Measurements from ENCODE around the gene SPTBN2.

Gene SPTBN2

GRCh38 chr11:66704659-66705360 is 24.2 kb downstream of the SPTBN2 start:
- TF ChIP-seq CTCF (IDR thresholded peaks at IDR 0.05; ENCODE audit: insufficient read depth, low read depth, low read length, missing control alignments), result no peak
- DNase-seq (ENCODE audit: low read depth), result no peak
- no peak overlapping the region for H3K4me3 ChIP-seq (ENCODE audit: low read length)

- no peak overlapping the region for H3K4me3 ChIP-seq (ENCODE audit: low read length)
- no peak for TF ChIP-seq CTCF (IDR thresholded peaks at IDR 0.05; ENCODE audit: insufficient read depth, low read depth, low read length, missing control alignments)
- no peak for DNase-seq (ENCODE audit: low read depth)
Observed at GRCh38 chr11:66701432-66702240, 27.4 kb downstream of the SPTBN2 start.

- TF ChIP-seq CTCF (IDR thresholded peaks at IDR 0.05; ENCODE audit: insufficient read depth, low read depth, low read length, missing control alignments), result no peak
- no peak for DNase-seq (ENCODE audit: low read depth)
- H3K4me3 ChIP-seq (ENCODE audit: low read length), result no peak overlapping the region
Observed at GRCh38 chr11:66700742-66701141, 28.3 kb downstream of the SPTBN2 start.

- DNase-seq (ENCODE audit: low read depth), result no peak
- no peak for TF ChIP-seq CTCF (IDR thresholded peaks at IDR 0.05; ENCODE audit: insufficient read depth, low read depth, low read length, missing control alignments)
- H3K4me3 ChIP-seq (ENCODE audit: low read length), result no peak overlapping the region
Observed at GRCh38 chr11:66700337-66700736, 28.7 kb downstream of the SPTBN2 start.

- no peak for DNase-seq (ENCODE audit: low read depth)
- H3K4me3 ChIP-seq (ENCODE audit: low read length), result no peak overlapping the region
- no peak for TF ChIP-seq CTCF (IDR thresholded peaks at IDR 0.05; ENCODE audit: insufficient read depth, low read depth, low read length, missing control alignments)
Observed at GRCh38 chr11:66698491-66698890, 30.5 kb downstream of the SPTBN2 start.

- no peak for DNase-seq (ENCODE audit: low read depth)
- TF ChIP-seq CTCF (IDR thresholded peaks at IDR 0.05; ENCODE audit: insufficient read depth, low read depth, low read length, missing control alignments), result no peak
- no peak overlapping the region for H3K4me3 ChIP-seq (ENCODE audit: low read length)
Observed at GRCh38 chr11:66697988-66698387, 31.0 kb downstream of the SPTBN2 start.
